HG03139 (cell line): ENCODE data around the gene GRIA1.

Experiments
- ATAC-seq: cut with Tn5 transposase; IDR thresholded peaks from one replicate; pipeline ENCODE4 v1.9.1; 2021; ENCODE audit not compliant: unreplicated experiment

The GRIA1 gene

DNA sequence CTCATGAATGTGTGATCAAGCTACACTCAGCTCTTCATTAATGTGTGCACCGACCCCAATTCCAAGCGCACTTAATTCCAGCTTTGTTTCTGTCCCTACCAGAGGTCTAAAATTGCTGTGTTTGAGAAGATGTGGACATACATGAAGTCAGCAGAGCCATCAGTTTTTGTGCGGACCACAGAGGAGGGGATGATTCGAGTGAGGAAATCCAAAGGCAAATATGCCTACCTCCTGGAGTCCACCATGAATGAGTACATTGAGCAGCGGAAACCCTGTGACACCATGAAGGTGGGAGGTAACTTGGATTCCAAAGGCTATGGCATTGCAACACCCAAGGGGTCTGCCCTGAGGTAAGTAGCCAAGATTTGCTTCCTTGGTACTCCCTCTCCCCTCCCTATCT, 279.6 kb downstream of the GRIA1 start:
- no peak for ATAC-seq

DNA sequence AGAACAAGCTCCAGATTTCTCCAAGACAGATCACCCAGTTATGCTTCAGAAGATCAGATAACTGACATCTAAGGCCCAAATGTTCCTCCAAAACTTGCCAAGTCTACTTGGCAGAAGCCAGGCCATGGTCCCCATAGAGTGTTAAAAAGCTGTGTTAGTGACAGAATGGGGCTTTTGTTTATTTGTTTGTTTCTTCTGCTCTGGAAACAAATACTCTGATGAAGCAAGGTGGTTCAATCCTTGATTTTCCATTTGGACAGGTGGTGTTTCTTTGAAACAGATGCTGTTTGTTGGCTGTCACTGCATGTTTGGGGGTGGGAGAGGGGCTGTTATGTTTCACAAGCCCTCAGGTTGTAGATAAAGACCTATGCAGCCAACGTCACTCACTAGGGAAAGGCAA, 284.2 kb downstream of the GRIA1 start:
- ATAC-seq: no peak

DNA sequence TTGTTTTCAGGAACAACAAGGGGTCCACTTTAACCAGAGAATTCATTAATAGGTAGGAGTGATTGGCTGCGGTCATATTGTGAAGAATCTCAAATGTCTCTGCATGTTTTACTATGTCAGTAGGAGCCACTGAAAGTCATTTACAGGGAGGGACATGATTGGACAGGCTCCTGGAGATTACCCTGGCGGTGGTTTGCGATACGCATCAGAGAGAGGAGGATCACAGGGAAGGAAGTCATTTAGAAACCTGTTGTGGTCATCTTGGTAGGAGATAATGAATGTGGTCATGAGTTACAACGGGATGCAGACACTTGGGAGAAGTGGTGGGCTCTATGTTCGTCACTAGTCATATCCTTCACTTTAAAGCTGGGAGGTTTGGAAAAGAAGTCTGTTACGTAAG, 285.5 kb downstream of the GRIA1 start:
- ATAC-seq: no peak

DNA sequence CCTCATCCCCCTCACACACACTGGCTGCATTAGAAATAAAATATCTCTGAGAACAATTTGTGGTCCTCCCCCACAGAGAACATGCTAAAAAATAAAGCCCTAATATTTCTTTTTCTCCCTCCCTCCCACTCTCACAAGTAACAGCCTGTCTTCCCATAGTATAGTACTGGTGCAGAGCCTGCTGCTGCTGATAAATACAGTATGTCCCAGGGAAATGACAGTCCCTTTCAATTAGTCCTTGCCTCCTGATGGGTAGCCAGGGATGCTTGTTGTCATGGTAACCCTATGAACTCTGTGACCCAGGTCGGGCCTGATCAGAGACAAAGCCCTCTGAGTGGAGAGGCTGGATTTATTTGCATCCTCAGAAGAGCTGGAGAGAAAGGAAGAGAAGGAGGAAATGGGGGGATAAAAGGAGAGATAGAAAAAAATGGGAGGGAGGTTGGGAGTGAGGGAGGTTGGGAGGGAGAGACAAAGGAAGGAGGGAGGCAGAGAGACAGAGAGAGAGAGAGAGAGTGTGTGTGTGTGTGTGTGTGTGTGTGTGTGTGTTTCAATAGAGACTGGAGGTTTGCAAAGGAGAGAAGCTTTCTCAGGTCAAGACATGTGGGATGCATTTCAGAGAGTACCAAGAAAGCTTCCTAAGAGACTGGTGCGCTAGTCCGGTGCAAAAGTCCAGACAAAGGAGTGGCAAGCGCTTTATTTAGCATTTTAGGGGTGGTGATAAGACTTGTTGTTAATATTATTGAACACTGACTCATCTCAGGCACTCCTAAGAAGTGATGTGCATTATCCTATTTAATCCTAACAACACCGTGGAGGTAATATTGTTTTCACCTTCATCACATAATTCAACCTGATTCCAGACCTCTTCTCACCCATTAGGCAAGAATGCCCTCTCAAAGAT, 287.5 kb downstream of the GRIA1 start:
- no peak for ATAC-seq

DNA sequence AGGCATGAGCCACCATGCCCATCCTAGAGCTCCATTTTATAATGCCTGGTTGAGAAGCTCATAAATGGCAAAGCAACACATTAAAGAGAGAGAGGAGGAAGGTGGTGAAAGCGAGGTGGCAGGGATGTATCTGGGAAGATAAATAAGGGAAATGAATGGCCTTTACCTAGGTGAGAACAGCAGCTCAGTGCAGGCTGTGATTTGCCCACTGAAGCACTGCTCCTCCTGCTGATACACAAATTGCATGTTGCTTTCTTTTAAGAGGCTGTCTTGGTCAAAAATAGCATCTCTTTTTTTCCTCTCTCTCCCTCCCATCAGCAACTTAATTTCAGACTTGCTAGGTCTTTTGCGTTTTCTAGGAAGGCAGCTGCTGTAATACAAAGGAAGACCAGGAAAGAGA, 289.4 kb downstream of the GRIA1 start:
- ATAC-seq: no peak

DNA sequence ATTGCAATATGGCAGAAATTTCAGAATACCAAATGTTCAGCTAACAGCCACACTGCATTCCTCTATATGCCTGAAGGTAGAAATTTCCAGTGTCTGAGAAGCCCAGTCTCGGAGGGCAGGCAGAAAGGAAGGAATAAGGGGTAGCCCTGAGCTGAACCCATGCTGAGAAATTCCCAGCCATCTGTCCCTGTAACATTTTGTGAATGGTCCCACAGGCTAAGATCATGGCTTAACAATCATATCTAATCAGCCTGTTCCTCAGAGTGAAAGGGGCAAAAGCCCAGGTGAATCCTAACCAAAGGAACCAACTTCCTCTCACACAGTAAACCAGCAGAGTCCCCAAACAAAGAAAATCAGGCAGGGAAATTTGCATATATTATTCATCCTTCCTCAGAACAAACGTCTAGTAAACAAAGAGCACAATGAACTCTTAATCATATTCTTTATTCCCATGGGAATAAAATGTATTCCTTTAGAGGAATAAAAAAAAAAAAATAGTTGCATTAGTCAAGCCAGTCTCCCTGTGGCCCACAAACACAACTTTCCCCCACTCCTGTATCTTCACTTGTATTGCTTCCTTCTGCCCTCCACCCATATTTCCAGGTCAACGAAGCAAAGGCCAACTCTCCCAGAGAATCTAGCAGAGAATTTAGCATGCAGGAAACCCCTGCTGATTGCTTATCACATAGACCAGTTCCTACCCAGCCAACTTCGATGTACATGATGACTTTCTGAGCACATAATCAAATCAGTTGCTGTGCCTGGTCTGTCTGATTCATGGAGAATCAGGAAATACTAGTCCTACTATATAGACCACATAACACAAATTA, 290.6 kb downstream of the GRIA1 start:
- ATAC-seq: no peak

DNA sequence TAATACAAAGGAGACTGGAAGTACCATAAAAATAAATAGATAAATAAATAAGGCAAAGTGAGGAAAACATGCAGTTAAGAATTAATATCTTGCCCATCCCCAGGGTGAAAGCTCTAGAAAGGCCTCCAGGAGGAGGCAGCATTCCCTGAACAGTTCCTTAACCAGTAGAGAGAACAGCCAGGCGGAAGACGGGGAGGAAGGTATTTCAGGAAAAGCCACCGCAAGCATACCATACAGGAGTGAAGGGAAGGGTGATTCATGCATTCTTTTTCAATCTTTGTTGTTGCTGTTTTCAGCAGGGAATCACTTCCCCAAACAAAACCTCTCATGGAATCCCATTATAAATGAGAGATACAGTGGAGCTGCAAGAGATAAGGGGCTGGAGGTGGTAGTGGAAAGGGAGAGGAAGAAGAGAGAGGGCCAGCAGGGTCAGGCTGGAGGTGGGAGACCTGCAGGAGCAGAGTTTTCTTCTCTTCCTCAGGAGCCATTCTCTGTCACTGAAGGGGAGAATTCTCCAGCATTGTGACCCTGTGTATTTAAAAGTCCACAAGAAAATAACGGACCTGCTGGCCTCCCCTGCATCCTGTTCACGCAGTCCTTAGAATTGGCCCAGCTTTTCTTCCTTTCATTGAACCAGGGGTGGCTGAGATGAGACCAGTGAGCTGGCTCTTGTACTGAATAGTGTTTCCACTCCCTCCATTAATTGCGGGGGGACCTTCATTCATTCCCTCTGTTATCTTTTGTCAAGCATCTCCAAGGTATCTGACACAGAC, 292.3 kb downstream of the GRIA1 start:
- no peak for ATAC-seq

DNA sequence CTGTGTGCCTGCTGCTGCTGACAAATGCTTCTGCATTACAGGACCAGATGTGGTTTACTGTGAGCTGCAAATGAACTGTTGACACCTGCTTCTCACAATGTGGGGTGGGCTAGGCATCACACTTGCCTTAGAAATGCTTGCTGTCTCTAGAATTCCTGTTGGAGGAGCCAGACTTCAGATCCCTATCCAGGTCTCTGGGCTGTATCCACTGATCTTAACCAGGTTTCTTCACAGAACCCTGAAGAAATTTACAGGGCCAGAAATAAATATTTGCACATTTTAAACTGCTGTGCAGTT, 292.8 kb downstream of the GRIA1 start:
- ATAC-seq: no peak

DNA sequence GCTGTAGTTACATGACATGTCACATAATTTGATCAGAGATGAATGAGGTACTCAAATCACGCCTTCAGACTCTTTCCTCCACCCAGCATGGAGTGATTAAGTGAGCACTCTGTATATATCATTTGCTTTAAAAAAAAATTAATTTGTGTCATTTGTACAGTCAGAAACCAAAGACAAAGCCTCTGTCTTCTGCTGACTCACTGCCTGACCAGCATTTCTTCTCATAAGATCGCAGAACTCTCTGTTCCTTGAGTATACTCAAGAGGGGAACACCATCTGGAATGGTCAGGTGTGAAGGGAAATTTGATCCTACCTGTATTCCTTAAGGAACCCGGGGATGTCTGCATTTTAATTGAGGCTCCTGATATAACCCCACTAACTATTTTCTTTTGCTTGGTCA, 293.8 kb downstream of the GRIA1 start:
- no peak for ATAC-seq

DNA sequence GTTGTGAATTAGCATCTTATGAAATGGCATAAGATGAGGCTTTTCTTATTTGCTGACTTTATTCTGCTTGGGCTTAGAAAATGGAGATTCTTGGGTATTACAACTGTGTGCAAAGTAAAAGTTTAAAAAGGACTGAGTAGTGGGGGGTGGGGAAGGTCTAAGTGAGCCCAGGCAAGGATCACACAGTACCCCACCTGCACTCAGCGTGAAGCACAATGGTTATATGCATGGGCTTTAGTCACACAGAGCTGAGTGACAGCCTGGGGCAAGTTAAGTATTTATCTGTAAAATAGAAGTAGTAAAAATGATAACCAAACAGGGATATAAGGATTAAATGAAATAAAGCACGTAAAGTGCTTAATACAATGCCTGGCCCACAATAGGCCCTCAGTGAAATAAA, 300.9 kb downstream of the GRIA1 start:
- no peak for ATAC-seq

DNA sequence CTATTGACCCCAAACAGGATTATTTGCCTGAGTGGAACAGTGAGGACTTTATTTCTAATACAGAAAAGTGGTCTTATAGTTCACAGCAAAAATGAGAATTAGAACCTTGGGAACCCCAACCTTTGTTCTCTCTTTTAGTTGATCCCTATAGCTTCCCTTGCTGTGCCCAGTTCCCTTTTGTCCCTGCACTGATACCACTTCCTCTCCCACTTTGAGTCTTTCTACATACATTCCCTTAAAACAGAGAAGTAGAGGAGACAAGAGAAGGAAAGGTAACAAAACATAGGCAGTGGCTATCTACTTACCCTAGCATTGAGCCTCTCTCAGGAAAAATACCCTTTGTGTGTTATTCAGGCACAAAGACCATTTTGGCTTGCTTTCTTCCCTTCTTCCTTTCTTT, 301.8 kb downstream of the GRIA1 start:
- no peak for ATAC-seq

DNA sequence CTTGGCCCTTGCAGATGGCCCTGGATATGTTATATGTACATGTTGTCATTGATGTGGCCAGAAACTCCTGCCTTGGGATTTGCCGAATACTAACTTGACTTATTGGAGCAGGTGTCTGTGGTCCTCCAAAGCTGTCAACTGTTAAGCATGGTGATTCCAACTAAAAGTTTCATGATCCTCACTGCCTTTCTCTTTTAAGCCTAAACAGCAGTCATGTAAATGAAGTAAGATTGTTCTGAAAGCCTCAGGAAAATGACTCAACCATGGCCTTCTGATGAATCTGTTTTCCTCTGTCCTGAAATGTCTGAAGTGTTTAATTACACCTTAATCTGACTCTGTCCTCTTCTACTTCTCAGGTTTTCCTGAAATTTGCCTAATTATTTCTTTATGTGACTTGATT, 303.2 kb downstream of the GRIA1 start:
- no peak for ATAC-seq

DNA sequence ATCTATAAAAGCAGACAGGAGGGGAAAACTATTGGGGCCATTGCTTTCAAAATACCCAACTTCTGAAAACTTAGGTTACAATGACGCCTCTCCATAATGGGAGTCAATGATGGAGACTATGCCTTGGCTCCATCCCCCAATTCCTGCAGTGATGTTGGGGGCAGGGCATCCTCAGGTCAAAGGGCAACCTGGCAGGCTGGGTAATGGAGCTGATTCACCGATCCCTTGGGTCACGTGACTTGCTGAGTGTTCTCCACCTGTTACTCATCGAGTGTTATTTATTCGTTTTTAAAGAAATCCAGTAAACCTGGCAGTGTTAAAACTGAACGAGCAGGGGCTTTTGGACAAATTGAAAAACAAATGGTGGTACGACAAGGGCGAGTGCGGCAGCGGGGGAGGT, 303.9 kb downstream of the GRIA1 start:
- ATAC-seq: no peak

DNA sequence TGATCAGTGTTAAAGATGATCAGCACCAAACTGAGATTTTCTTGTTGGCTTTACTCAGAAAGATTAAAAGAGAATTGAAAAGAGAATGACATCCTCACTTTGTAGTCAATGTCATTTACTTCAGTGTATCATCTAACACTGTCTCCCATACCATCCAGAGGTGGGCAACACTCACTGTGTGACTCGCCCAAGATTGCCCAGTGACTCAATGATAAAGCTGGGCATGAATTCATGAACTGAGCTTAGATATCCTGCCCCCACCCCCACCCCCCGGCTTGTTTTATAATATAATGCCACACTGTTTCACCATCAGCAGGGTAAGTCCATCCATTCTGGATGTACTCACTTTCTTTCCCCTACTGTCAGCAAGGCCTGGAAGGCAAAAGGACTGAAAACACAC, 306.1 kb downstream of the GRIA1 start:
- ATAC-seq: no peak

DNA sequence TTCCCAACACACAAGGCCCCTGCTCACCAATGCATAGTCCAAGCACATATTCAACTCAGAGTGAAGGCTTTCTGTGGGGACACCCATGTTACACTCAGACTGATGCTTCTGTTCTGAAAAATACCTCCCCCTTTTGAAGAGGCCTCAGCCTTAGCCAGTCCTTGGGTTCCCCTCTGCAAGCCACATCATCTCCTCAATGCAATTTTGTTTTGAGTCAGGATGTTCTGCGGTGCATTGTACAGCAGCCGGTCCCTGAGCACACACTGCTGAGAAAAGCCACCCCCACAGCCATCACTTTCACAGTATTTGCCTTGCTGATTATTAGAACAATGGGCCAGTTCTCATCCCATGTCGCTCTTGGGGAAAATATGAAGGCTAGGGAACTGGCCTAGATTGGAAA, 307.0 kb downstream of the GRIA1 start:
- ATAC-seq: no peak

DNA sequence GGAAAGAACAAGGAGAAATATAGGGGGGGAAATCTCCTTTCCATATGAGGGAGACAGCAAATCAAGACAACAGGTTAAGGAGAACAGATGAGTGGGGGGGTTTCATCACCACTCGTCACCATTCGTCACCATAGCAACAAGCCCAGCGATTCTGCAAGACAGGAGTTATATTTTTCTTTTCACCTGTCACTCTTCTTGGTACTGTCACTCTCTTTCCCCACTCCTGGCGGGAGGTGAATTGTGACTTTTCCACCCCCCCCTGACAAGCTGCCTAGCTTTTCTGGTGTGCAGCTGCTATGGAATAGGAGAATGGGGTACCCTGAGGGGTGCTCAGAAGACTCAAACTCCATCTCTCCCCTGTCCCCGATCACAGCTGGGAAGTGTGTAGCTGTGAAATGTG, 308.4 kb downstream of the GRIA1 start:
- ATAC-seq: no peak

DNA sequence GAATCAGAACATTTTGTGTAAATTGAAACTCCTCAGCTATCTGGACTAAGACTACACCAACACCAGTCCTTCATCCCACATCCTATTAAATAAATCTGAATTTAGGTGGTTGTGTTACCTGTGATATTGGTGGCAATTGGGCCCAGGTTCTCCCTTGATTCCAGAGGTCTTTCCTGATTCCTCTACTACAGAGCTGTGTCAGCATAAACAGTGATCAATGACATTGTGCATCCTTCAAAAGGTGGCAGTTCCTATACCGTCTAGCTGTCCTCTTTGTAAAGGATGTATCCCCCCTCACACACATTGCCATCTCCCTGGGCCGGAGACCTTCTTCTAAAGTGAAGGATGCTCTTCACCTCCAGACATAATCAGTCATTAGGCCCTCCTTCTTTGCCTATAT, 309.0 kb downstream of the GRIA1 start:
- ATAC-seq: no peak

DNA sequence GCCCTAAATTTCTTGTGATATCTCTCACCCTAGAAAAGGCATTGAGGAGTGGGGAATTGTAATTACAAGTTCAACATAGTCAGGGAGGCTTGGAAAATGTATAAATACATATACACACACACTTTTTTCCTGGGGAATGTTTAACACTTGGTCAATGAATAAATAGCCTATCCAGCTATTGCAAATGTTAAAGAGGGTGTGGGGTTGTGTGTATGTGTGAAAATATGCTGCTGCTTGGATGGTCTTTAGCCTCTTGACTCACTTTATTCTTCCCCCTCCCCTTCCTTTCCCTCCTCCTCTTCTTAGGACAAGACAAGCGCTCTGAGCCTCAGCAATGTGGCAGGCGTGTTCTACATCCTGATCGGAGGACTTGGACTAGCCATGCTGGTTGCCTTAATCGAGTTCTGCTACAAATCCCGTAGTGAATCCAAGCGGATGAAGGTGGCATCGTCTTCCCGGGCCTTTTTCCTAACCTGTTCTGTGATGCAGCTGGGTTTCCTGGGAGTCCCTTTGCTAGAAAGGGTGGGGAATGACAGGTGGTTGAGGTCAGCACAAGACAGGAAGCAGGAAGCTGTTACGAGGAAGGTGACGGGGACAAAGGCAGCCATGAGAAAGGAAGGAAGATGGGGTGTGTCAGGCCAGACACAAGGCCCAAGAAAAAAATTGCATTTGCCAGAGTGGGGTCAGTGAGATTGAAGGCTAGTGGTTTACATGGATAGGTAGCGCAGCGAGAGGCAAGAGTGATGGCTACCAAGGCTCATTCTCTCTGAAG, 311.8 kb downstream of the GRIA1 start:
- ATAC-seq: no peak

DNA sequence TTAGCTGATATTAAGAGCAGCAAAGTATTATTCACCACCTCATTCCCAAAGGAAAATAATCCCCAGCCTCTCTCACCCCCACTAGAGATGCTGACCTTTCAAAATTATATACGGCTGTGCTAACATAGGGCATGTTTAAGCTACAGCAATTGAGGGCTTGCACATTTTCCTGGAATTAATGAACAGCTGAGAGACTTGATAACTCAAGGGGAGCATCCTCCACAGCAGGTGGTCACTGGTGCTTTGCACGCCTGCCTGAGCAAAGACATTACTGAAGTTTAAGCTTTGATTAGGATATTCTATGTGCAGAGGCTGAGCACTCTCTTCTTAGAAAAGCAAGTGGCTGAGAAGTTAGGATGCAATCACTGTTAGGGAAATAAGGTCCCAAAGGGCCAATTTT, 317.3 kb downstream of the GRIA1 start:
- no peak for ATAC-seq

DNA sequence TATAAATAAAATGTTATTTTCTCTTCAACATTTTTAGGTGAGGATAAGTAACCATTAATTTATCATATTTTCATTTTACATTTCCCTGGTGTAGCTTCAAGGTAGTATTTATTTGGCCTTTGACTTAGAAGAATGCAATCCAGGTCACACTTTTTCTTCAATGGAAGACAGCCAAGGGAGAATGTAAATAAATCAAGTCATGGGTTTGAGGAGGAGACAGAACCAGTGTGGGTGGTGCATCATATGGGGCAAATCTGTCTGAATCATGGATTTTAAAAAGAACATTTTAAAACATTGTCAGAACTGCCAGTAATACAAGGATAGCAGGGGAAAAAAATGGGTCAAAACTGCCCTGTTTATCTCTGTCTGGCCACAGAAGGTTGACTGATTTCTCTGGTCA, 318.7 kb downstream of the GRIA1 start:
- no peak for ATAC-seq

DNA sequence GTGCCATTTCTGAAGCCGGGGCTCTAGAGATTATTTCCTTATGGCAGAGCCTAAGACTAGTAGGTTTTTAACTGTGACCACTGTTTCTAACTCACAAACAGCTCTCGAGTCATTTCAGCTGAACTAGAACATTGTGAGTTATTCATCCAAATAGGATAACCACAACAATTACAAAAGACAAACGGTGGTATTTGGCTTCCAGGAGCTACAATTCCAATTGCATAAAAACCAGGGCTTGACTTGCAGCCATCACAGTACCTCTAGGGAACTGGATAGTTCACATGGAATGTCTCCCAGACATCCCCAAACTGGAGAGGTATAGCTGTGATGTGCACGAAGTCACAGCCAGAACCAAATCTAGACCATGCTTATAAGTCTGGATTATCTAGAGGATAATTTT, 323.4 kb downstream of the GRIA1 start:
- ATAC-seq: no peak
